ENCODE data around the gene UBTD2.

GRCh38 chr5:172302047-172302710, 18.6 kb upstream of the UBTD2 start:
- TF ChIP-seq, protein P1, sequence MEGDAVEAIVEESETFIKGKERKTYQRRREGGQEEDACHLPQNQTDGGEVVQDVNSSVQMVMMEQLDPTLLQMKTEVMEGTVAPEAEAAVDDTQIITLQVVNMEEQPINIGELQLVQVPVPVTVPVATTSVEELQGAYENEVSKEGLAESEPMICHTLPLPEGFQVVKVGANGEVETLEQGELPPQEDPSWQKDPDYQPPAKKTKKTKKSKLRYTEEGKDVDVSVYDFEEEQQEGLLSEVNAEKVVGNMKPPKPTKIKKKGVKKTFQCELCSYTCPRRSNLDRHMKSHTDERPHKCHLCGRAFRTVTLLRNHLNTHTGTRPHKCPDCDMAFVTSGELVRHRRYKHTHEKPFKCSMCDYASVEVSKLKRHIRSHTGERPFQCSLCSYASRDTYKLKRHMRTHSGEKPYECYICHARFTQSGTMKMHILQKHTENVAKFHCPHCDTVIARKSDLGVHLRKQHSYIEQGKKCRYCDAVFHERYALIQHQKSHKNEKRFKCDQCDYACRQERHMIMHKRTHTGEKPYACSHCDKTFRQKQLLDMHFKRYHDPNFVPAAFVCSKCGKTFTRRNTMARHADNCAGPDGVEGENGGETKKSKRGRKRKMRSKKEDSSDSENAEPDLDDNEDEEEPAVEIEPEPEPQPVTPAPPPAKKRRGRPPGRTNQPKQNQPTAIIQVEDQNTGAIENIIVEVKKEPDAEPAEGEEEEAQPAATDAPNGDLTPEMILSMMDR (IDR thresholded peaks at IDR 0.05), result no peak
- TF ChIP-seq POLR2A (IDR thresholded peaks at IDR 0.05), result no peak
